IMR-90 (cell line): ENCODE measurements around the gene ZNF207. TPM values are rescaled to one million over a fixed set of nuclear protein-coding genes. Genes with fewer than 3 reads are reported as not detected.

Experiments
- ATAC-seq: fragments of 200-7000 bp; cut with Tn5 transposase; 2 replicates; pipeline ENCODE4 v1.9.1; 2020; ENCODE audit warnings: low read depth, mild to moderate bottlenecking, moderate library complexity
- BruUV-seq: library from RNA; stranded (reverse); fragments of 400-500 nt; replicated peaks from 2 replicates; lab custom pipeline; 2021; lab: Mats Ljungman, UMichigan
- CTCF ChIA-PET: fragments of 300-600 bp; formaldehyde crosslinking; extraction: SDS; loops from one replicate; lab custom pipeline; 2021; ENCODE audit warnings: antibody characterized with exemption; lab: Yijun Ruan, JAX
- POLR2A ChIA-PET: fragments of 300-600 bp; sonication (Branson Sonifier 250); formaldehyde crosslinking; loops from one replicate; lab custom pipeline; 2022; ENCODE audit warnings: antibody characterized with exemption; ENCODE audit not compliant: unreplicated experiment; lab: Charles Lee
- DNase-seq: peaks from one replicate; pipeline ENCODE4 v3.0.0; 2013
- H2AFZ ChIP-seq: replicated peaks from 2 replicates; pipeline ENCODE3; 2013; ENCODE audit warnings: low read length, mild to moderate bottlenecking; ENCODE audit not compliant: poor library complexity
- H2AK5ac ChIP-seq: 2 replicates; pipeline ENCODE4 v1.6.1; 2013; ENCODE audit warnings: low read depth, low read length, inconsistent platforms
- H2AK9ac ChIP-seq: replicated peaks from 2 replicates; pipeline ENCODE3; 2013; ENCODE audit warnings: mild to moderate bottlenecking, low read depth, low read length, moderate library complexity; ENCODE audit not compliant: poor library complexity
- H2BK120ac ChIP-seq: 2 replicates; pipeline ENCODE4 v1.6.1; 2013; ENCODE audit warnings: low read depth, low read length, inconsistent platforms
- H2BK15ac ChIP-seq: 3 replicates; pipeline ENCODE4 v1.6.1; 2013; ENCODE audit warnings: low read depth, low read length, inconsistent platforms
- H2BK20ac ChIP-seq: 2 replicates; pipeline ENCODE4 v1.6.1; 2013; ENCODE audit warnings: low read depth, mild to moderate bottlenecking, inconsistent platforms, low read length, moderate library complexity
- H2BK5ac ChIP-seq: 2 replicates; pipeline ENCODE4 v1.6.1; 2013; ENCODE audit warnings: mild to moderate bottlenecking, low read depth, low read length, inconsistent platforms; ENCODE audit not compliant: poor library complexity, severe bottlenecking
- H3K14ac ChIP-seq: replicated peaks from 2 replicates; pipeline ENCODE4 v1.6.1; 2013; ENCODE audit warnings: low read depth, low read length, inconsistent platforms
- H3K18ac ChIP-seq: 2 replicates; pipeline ENCODE4 v1.6.1; 2013; ENCODE audit warnings: low read depth, low read length, control low read depth
- H3K23ac ChIP-seq: 2 replicates; pipeline ENCODE4 v1.6.1; 2013; ENCODE audit warnings: low read depth, low read length, inconsistent platforms
- H3K27ac ChIP-seq: 2 replicates; pipeline ENCODE4 v1.5.1; 2013; ENCODE audit warnings: mild to moderate bottlenecking, control low read depth, low read length; ENCODE audit not compliant: insufficient read depth
- H3K27me3 ChIP-seq: 2 replicates; pipeline ENCODE4 v1.6.1; 2013; ENCODE audit warnings: low read length; ENCODE audit not compliant: control insufficient read depth, insufficient read depth
- H3K36me3 ChIP-seq: 2 replicates; pipeline ENCODE4 v1.6.1; 2013; ENCODE audit warnings: low read length, mixed read lengths; ENCODE audit not compliant: control insufficient read depth, insufficient read depth
- H3K4ac ChIP-seq: 2 replicates; pipeline ENCODE4 v1.6.1; 2013; ENCODE audit warnings: low read depth, low read length, inconsistent platforms
- H3K4me1 ChIP-seq: 2 replicates; pipeline ENCODE4 v1.6.1; 2013; ENCODE audit warnings: low read length, mixed read lengths; ENCODE audit not compliant: control insufficient read depth, insufficient read depth
- H3K4me2 ChIP-seq: 2 replicates; pipeline ENCODE4 v1.6.1; 2013; ENCODE audit warnings: low read depth, mild to moderate bottlenecking, control low read depth, low read length, moderate library complexity
- H3K4me3 ChIP-seq: 2 replicates; pipeline ENCODE4 v1.5.1; 2013; ENCODE audit warnings: low read depth, mild to moderate bottlenecking, control low read depth, low read length, moderate library complexity; ENCODE audit not compliant: insufficient read depth
- H3K56ac ChIP-seq: 2 replicates; pipeline ENCODE4 v1.6.1; 2013; ENCODE audit warnings: low read length, inconsistent platforms; ENCODE audit not compliant: insufficient read depth; ENCODE audit errors: extremely low read depth
- H3K79me1 ChIP-seq, 2 experiments: 2 replicates each; pipeline ENCODE4 v1.6.1; 2013; ENCODE audit warnings: low read length in 2 of 2, inconsistent platforms in 1 of 2, low read depth in 1 of 2
- H3K9ac ChIP-seq: 2 replicates; pipeline ENCODE4 v1.6.1; 2013; ENCODE audit warnings: low read depth, low read length, control low read depth
- H3K9me1 ChIP-seq: 2 replicates; pipeline ENCODE4 v1.6.1; 2013; ENCODE audit warnings: low read length, inconsistent platforms; ENCODE audit not compliant: insufficient read depth
- H3K9me3 ChIP-seq: 2 replicates; pipeline ENCODE4 v1.6.1; 2013; ENCODE audit warnings: low read length; ENCODE audit not compliant: control insufficient read depth, insufficient read depth
- H4K20me1 ChIP-seq: 2 replicates; pipeline ENCODE4 v1.6.1; 2013; ENCODE audit warnings: low read length, inconsistent platforms; ENCODE audit not compliant: insufficient read depth
- H4K5ac ChIP-seq: 2 replicates; pipeline ENCODE4 v1.6.1; 2013; ENCODE audit warnings: mild to moderate bottlenecking, low read depth, low read length, control low read depth
- H4K8ac ChIP-seq, 2 experiments: 2 replicates each; pipeline ENCODE4 v1.6.1; 2013; ENCODE audit warnings: low read depth in 2 of 2, low read length in 2 of 2, control low read depth in 1 of 2, inconsistent platforms in 1 of 2
- H4K91ac ChIP-seq: 2 replicates; pipeline ENCODE4 v1.6.1; 2013; ENCODE audit warnings: low read depth, low read length, inconsistent platforms; ENCODE audit not compliant: insufficient read depth
- BHLHE40 ChIP-seq: fragments of 150-350 bp; IDR thresholded peaks from 2 replicates; pipeline ENCODE4 v1.6.1; 2016; ENCODE audit warnings: mild to moderate bottlenecking, low read depth, low read length
- CEBPB ChIP-seq: IDR thresholded peaks from 2 replicates; pipeline ENCODE4 v1.6.1; 2012; ENCODE audit warnings: low read depth, low read length, improper control_type of control experiment
- CHD1 ChIP-seq: IDR thresholded peaks from 2 replicates; pipeline ENCODE4 v1.6.1; 2012; ENCODE audit warnings: low read depth, low read length, improper control_type of control experiment
- FOS ChIP-seq: fragments of 150-350 bp; IDR thresholded peaks from 2 replicates; pipeline ENCODE4 v1.6.1; 2016; ENCODE audit warnings: low read depth, low read length
- MAFK ChIP-seq: IDR thresholded peaks from 2 replicates; pipeline ENCODE4 v1.6.1; 2012; ENCODE audit warnings: low read depth, low read length, improper control_type of control experiment
- MAZ ChIP-seq: IDR thresholded peaks from 2 replicates; pipeline ENCODE4 v1.6.1; 2012; ENCODE audit warnings: low read depth, mild to moderate bottlenecking, low read length, improper control_type of control experiment, moderate library complexity, borderline replicate concordance
- MXI1 ChIP-seq: IDR thresholded peaks from 2 replicates; pipeline ENCODE4 v1.6.1; 2012; ENCODE audit warnings: low read depth, mild to moderate bottlenecking, low read length, moderate library complexity, borderline replicate concordance
- NFE2L2 ChIP-seq: fragments of 150-350 bp; IDR thresholded peaks from 2 replicates; pipeline ENCODE4 v1.6.1; 2016; ENCODE audit warnings: low read depth, mild to moderate bottlenecking, low read length
- RAD21 ChIP-seq: IDR thresholded peaks from 2 replicates; pipeline ENCODE4 v1.6.1; 2012; ENCODE audit warnings: low read length, improper control_type of control experiment
- RCOR1 ChIP-seq: IDR thresholded peaks from 2 replicates; pipeline ENCODE4 v1.6.1; 2012; ENCODE audit warnings: mild to moderate bottlenecking, low read length, improper control_type of control experiment; ENCODE audit not compliant: insufficient replicate concordance
- RFX5 ChIP-seq: IDR thresholded peaks from 2 replicates; pipeline ENCODE4 v1.8.0; 2012; ENCODE audit warnings: low read depth, mild to moderate bottlenecking, low read length, moderate library complexity
- SMC3 ChIP-seq: fragments of 150-350 bp; IDR thresholded peaks from 2 replicates; pipeline ENCODE4 v1.6.1; 2016; ENCODE audit warnings: low read depth, mild to moderate bottlenecking, antibody characterized with exemption, low read length, moderate library complexity
- WGBS, 2 experiments: methylation state at CpG; one replicate each; pipeline versions ENCODE4 v1.1.5 to v1.1.7; 2013; ENCODE audit warnings: missing lambda C conversion rate in 2 of 2; ENCODE audit not compliant: insufficient read length in 1 of 2; ENCODE audit errors: extremely low coverage in 2 of 2; 5-methylcytosine and 5-hydroxymethylcytosine counted together
- dilution Hi-C: fragments of 300-500 bp; cut with HindIII; formaldehyde crosslinking; loops from one replicate; pipeline ENCODE4 v1.14.3; 2018; ENCODE audit warnings: low sequenced_read_pairs; ENCODE audit not compliant: unreplicated experiment
- in situ Hi-C: fragments of 300-500 bp; cut with MboI; formaldehyde crosslinking; loops from 3 replicates; pipeline ENCODE4 v1.14.3; 2019; ENCODE audit warnings: low sequenced_read_pairs, inconsistent platforms, mixed read lengths
- intact Hi-C: fragments of 100-400 bp; cut with micrococcal nuclease; formaldehyde crosslinking; loops from 2 replicates; pipeline ENCODE4 v1.10.0; 2022
- polyA plus RNA-seq, 3 experiments: library from polyadenylated mRNA; depleted of rRNA; stranded (reverse); fragments of >200 nt; gene quantifications; 2 replicates each; pipeline ENCODE4 v1.2.3, GENCODE V29; 2012; ENCODE audit warnings: low replicate concordance in 1 of 3
- total RNA-seq: library from RNA; depleted of rRNA; stranded (reverse); fragments of >200 nt; gene quantifications from 2 replicates; pipeline ENCODE4 v1.2.3, GENCODE V29; 2012
- TF ChIP-seq, protein P1 (sequence below): fragments of 150-350 bp; IDR thresholded peaks from 2 replicates; pipeline ENCODE4 v1.6.1; 2016; ENCODE audit warnings: low read depth, mild to moderate bottlenecking, low read length, moderate library complexity, borderline replicate concordance
- TF ChIP-seq, protein P2 (sequence below): conservative IDR thresholded peaks from 2 replicates; pipeline ENCODE4 v1.5.1; 2012; ENCODE audit warnings: mild to moderate bottlenecking, low read depth, low read length, improper control_type of control experiment
- TF ChIP-seq, protein P3 (sequence below): fragments of 150-350 bp; IDR thresholded peaks from 2 replicates; pipeline ENCODE4 v1.6.1; 2017; ENCODE audit warnings: mild to moderate bottlenecking, antibody characterized with exemption, low read length, low read depth

Gene ZNF207
- total and polyA plus RNA-seq, 2 of the 4 experiments (the other 2 are of a cell fraction): 199 to 207 TPM

GRCh38 chr17:32426894-32427293 is 76.9 kb downstream of the ZNF207 start:
- no peak overlapping the region for H2AK9ac ChIP-seq
- POLR2A ChIA-PET: no interaction called here
- intact Hi-C loops: no loop called here
- H3K27me3 ChIP-seq: no peaks in the 10 kb centered on the region
- no peak overlapping the region for H2AFZ ChIP-seq
- H3K4ac ChIP-seq: no peak overlapping the region
- H3K23ac ChIP-seq: no peak overlapping the region
- H3K56ac ChIP-seq: no peak overlapping the region
- H2BK15ac ChIP-seq: no peak overlapping the region
- no peak overlapping the region for H3K9ac ChIP-seq
- no peak for DNase-seq
- H4K5ac ChIP-seq: no peak overlapping the region
- H3K36me3 ChIP-seq: no peaks in the 10 kb centered on the region
- H3K9me1 ChIP-seq: no peaks in the 10 kb centered on the region
- H3K4me1 ChIP-seq: no peaks in the 10 kb centered on the region
- in situ Hi-C loops: no loop called here
- H3K18ac ChIP-seq: no peak overlapping the region
- no peak for ATAC-seq
- no peak overlapping the region for H2AK5ac ChIP-seq
- no peak overlapping the region for H3K4me3 ChIP-seq
- BruUV-seq: no TSS peak
- H2BK120ac ChIP-seq: no peak overlapping the region
- no peak overlapping the region for H2BK5ac ChIP-seq
- no peaks in the 10 kb centered on the region for H3K79me1 ChIP-seq
- no peak overlapping the region for H4K8ac ChIP-seq
- H3K27ac ChIP-seq: no peak overlapping the region
- peaks cover 3% of the 10 kb centered on the region; the same call in 1 of the 2 replicates for H3K9me3 ChIP-seq
- no peak overlapping the region for H2BK20ac ChIP-seq
- dilution Hi-C loops: no loop called here
- no peak overlapping the region for H3K4me2 ChIP-seq
- TF ChIP-seq CEBPB (no peak), MAFK (no peak), SMC3 (no peak), RFX5 (no peak), FOS (no peak), RAD21 (no peak), MXI1 (no peak), BHLHE40 (no peak), MAZ (no peak), RCOR1 (no peak), CHD1 (no peak), NFE2L2 (no peak)
- TF ChIP-seq, protein P1, sequence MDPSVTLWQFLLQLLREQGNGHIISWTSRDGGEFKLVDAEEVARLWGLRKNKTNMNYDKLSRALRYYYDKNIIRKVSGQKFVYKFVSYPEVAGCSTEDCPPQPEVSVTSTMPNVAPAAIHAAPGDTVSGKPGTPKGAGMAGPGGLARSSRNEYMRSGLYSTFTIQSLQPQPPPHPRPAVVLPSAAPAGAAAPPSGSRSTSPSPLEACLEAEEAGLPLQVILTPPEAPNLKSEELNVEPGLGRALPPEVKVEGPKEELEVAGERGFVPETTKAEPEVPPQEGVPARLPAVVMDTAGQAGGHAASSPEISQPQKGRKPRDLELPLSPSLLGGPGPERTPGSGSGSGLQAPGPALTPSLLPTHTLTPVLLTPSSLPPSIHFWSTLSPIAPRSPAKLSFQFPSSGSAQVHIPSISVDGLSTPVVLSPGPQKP: no peak
- TF ChIP-seq, protein P2, sequence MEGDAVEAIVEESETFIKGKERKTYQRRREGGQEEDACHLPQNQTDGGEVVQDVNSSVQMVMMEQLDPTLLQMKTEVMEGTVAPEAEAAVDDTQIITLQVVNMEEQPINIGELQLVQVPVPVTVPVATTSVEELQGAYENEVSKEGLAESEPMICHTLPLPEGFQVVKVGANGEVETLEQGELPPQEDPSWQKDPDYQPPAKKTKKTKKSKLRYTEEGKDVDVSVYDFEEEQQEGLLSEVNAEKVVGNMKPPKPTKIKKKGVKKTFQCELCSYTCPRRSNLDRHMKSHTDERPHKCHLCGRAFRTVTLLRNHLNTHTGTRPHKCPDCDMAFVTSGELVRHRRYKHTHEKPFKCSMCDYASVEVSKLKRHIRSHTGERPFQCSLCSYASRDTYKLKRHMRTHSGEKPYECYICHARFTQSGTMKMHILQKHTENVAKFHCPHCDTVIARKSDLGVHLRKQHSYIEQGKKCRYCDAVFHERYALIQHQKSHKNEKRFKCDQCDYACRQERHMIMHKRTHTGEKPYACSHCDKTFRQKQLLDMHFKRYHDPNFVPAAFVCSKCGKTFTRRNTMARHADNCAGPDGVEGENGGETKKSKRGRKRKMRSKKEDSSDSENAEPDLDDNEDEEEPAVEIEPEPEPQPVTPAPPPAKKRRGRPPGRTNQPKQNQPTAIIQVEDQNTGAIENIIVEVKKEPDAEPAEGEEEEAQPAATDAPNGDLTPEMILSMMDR: no peak
- TF ChIP-seq, protein P3, sequence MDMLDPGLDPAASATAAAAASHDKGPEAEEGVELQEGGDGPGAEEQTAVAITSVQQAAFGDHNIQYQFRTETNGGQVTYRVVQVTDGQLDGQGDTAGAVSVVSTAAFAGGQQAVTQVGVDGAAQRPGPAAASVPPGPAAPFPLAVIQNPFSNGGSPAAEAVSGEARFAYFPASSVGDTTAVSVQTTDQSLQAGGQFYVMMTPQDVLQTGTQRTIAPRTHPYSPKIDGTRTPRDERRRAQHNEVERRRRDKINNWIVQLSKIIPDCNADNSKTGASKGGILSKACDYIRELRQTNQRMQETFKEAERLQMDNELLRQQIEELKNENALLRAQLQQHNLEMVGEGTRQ: no peak
- CTCF ChIA-PET: interaction anchor here (1.1 kb wide), 1 partner anchor 18 kb away, joined by 3 read pairs; the partner anchor contains the start of gene PSMD11
- no peak overlapping the region for H3K14ac ChIP-seq
- H4K91ac ChIP-seq: no peak overlapping the region
- WGBS, 2 experiments: no CpG with 5 or more reads among the region's 4 CpGs
- H4K20me1 ChIP-seq: no peaks in the 10 kb centered on the region
